Activated T-helper 2 cell treated with anti-CD3 and anti-CD28 coated beads, Interferon-gamma antibody, Interleukin-2, Interleukin-4, amounts not matched to agents 10 μg/mL and 5 μg/mL and 100 μg/mL, durations not matched to agents 14 hours and 24 hours and 36 hours (primary cell): ENCODE measurements around the gene SSNA1. TPM values are rescaled to one million over a fixed set of nuclear protein-coding genes. Genes with fewer than 3 reads are reported as not detected.

Source experiments
- DNase-seq: peaks from one replicate; pipeline ENCODE4 v3.0.0; 2021; ENCODE audit warnings: low spot score
- H3K27ac Mint-ChIP-seq: one replicate; pipeline ENCODE4 v1.8.0; 2021; ENCODE audit warnings: mixed read lengths
- H3K27me3 Mint-ChIP-seq: one replicate; pipeline ENCODE4 v1.8.0; 2021; ENCODE audit warnings: low read depth, mixed read lengths
- H3K36me3 Mint-ChIP-seq: one replicate; pipeline ENCODE4 v1.8.0; 2021; ENCODE audit warnings: low read depth, mixed read lengths
- H3K4me1 Mint-ChIP-seq: one replicate; pipeline ENCODE4 v1.8.0; 2021; ENCODE audit warnings: low read depth, mixed read lengths
- H3K4me3 Mint-ChIP-seq: one replicate; pipeline ENCODE4 v1.8.0; 2021; ENCODE audit warnings: low read depth, mild to moderate bottlenecking, moderate library complexity, mixed read lengths
- H3K9me3 Mint-ChIP-seq: one replicate; pipeline ENCODE4 v1.8.0; 2021; ENCODE audit warnings: mixed read lengths
- intact Hi-C: fragments of 100-400 bp; cut with micrococcal nuclease; formaldehyde crosslinking; loops from one replicate; pipeline ENCODE4 v1.15.1; 2023
- total RNA-seq: library from RNA; stranded (reverse); gene quantifications from 2 replicates; pipeline ENCODE4 v1.2.3, GENCODE V29; 2022

Gene SSNA1
- total RNA-seq, 1 donor from 2014 or later = 91.8 TPM

DNA sequence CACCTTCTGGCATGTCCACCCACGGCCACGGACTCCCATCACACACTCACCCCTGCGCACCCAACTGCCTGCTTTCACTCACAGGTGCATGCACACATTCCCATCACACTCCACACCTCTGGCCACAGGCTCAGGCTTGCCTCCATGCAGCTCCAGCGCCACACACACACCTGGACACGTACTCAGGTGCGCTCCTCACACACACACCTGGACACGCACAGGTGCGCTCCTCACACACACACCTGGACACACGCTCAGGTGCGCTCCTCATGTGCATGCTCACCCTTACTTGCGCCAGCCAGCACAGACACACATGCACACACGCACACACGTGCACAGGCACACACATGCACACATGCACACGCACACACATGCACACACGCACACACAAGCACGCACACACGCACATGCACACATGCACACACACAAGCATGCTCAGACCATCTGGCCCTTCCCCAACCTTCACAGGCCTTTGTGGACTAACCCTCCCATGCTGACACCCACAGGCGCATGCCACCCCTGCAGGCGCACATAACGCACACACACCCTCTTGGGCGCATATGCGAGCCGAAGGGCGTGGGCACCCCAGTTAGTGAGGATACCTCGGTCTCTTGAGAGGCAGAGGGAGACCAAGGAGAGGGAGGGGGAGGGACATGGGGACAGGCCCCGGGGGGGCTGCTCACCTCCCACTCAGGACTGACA, 41.2 kb upstream of the SSNA1 start:
- Mint-ChIP-seq H3K27me3 (peaks cover 4% of the 10 kb centered on the region), H3K36me3 (no peaks in the 10 kb centered on the region)

DNA sequence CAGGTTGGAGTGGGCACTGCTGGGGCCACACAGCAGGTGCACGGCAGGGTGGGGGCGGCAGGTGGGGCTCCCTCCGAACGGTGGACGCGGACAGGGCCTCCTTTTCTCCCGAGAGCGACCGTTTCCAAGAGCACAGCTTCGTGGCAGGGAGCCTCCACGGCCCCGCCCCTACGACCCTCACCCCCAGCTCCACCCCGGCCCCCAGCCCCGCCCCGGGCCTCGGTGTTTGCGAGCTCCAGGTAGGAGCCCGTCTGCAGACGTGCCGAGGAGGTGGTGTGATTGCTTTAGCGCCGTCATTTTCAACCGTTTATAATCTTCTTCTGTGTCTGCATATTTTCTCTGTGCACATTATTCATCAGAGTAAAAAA, 40.7 kb upstream of the SSNA1 start:
- peaks cover 4% of the 10 kb centered on the region for H3K4me1 Mint-ChIP-seq
- DNase-seq = no peak
- no peaks in the 10 kb centered on the region for H3K36me3 Mint-ChIP-seq
- intact Hi-C loops = no loop called here
- no peak overlapping the region for H3K27ac Mint-ChIP-seq
- H3K27me3 Mint-ChIP-seq = peaks cover 2% of the 10 kb centered on the region
- no peaks in the 10 kb centered on the region for H3K9me3 Mint-ChIP-seq
- H3K4me3 Mint-ChIP-seq = no peak overlapping the region

More for the DNA sequence above, 41.2 kb upstream of the SSNA1 start:
- no peak for DNase-seq
- H3K4me1 Mint-ChIP-seq = peaks cover 4% of the 10 kb centered on the region
- H3K9me3 Mint-ChIP-seq = no peaks in the 10 kb centered on the region
- intact Hi-C loops = no loop called here
- H3K4me3 Mint-ChIP-seq = no peak overlapping the region
- H3K27ac Mint-ChIP-seq = no peak overlapping the region

DNA sequence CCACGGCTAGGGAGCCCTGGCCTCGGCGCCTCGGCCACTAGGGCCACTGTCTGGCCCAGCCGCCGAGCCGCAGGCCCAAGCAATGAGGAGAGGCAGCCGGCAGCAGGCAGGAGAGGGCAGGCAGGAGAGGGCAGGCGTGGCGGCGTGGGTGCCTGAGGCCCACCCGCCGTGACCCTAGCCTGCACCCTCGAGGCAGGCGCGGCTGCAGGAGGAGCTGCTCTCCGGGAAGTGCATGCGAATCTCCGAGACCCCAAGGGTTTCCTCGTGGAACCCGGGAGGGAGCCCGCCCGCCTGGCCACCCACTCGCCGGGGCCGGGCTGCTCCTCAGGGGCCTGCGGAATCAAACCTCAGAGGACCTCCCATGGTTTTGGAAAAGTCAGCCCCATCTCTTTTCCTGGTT, 40.2 kb upstream of the SSNA1 start:
- no peak for DNase-seq
- Mint-ChIP-seq H3K9me3 (no peaks in the 10 kb centered on the region), H3K36me3 (no peaks in the 10 kb centered on the region), H3K27ac (no peak overlapping the region), H3K27me3 (peaks cover 2% of the 10 kb centered on the region), H3K4me1 (peaks cover 4% of the 10 kb centered on the region), H3K4me3 (no peak overlapping the region)
- intact Hi-C loops = no loop called here

DNA sequence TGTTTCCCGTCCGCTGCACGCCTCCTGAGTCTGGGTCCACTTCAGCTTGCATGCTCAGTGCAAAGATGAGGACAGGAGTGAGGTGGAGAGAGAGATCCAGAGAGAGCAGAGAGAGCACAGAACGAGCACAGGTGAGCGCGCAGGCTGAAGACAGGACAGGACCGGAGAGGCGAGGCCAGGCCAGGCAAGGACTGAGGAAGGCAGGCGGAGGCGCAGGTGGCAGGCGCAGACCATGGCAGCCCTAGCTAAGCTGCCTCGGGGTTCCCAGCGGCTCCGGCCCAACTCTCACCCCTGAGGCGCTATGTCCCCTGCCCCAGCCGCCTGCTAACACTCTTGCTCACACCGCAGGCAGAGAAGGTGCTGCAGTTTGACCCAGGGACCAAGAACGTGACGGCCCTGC, 39.8 kb upstream of the SSNA1 start:
- H3K4me1 Mint-ChIP-seq = peaks cover 4% of the 10 kb centered on the region
- H3K4me3 Mint-ChIP-seq = no peak overlapping the region
- no peaks in the 10 kb centered on the region for H3K9me3 Mint-ChIP-seq
- intact Hi-C loops = no loop called here
- H3K36me3 Mint-ChIP-seq = no peaks in the 10 kb centered on the region
- DNase-seq = no peak
- peaks cover 2% of the 10 kb centered on the region for H3K27me3 Mint-ChIP-seq
- H3K27ac Mint-ChIP-seq = no peak overlapping the region

DNA sequence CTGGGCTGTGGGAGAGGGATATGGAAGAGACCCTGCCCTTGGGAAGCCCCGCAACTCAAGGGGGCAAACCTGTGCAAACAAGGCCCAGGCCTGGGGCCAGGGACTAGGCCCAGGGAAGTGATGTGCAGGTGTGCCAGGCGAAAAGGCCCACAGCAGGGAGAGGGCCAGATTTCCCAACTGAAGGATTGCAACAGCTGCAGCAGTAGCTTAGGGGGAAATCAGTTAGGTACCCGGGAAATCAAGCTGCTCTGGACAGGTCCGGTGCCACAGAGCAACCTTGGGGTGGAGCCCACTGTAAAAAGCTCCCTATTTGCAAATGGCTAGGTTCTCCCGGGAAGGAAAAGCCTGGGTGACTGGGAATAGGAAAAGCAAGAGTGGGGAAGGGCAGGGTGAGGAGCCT, 39.1 kb upstream of the SSNA1 start:
- no peak for DNase-seq
- Mint-ChIP-seq H3K4me3 (no peak overlapping the region), H3K9me3 (no peaks in the 10 kb centered on the region), H3K4me1 (peaks cover 4% of the 10 kb centered on the region), H3K36me3 (no peaks in the 10 kb centered on the region), H3K27ac (no peak overlapping the region), H3K27me3 (peaks cover 2% of the 10 kb centered on the region)
- intact Hi-C loops = no loop called here

DNA sequence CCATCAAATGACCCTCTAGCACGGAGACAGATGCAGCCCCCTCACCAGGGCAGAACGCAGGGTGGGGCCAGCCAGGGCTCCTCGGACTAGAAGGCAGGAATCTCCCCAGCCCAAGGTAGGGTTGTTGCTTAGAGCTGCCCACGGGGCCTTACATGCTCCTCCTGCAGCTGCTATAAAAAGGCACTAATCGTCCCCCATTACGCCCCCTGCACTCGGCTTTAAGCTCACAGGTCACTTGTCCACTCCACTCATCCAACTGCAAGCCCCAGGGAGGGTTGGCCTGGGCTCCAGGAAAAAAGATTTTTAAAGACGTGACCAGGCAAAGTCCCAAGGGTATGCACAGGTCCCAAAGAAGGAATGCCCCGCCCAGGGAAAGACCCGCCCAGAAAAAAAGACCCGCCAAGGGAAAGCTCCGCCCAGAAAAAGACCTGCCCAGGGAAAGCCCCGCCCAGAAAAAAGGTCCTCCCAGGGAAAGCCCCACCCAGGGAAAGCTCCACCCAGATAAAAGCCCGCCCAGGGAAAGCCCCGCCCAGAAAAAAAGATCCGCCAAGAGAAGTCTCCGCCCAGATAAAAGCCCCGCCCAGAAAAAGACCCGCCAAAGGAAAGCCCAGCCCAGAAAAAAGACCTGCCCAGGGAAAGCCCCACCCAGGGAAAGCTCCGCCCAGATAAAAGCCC, 38.4 kb upstream of the SSNA1 start:
- Mint-ChIP-seq H3K27ac (no peak overlapping the region), H3K27me3 (peaks cover 4% of the 10 kb centered on the region), H3K4me3 (no peak overlapping the region), H3K36me3 (no peaks in the 10 kb centered on the region), H3K4me1 (peaks cover 4% of the 10 kb centered on the region), H3K9me3 (no peaks in the 10 kb centered on the region)
- DNase-seq = no peak
- intact Hi-C loops = no loop called here

DNA sequence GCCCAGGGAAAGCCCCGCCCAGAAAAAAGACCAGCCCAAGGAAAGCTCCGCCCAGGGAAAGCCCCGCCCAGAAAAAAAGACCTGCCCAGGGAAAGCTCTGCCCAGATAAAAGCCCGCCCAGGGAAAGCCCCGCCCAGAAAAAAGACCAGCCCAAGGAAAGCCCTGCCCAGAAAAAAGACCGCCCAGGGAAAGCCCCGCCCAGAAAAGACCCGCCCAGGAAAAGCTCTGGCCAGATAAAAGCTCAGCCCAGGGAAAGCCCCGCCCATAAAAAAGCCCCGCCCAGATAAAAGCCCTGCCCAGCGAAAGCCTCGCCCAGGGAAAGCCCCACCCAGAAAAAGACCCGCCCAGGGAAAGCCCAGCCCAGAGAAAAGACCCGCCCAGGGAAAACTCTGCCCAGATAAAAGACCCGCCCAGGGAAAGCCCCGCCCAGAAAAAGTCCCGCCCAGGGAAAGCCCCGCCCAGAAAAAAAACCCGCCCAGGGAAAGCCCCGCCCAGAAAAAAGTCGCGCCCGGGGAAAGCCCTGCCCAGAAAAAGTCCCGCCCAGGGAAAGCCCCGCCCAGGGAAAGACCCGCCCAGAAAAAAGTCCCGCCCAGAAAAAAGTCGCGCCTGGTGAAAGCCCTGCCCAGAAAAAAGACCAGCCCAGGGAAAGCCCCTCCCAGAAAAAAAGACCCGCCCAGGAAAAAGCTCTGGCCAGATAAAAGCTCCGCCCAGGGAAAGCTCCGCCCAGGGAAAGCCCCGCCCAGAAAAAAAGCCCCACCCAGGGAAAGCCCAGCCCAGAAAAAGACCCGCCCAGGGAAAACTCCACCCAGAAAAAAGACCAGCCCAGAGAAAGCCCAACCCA, 37.6 kb upstream of the SSNA1 start:
- no peaks in the 10 kb centered on the region for H3K9me3 Mint-ChIP-seq
- peaks cover 4% of the 10 kb centered on the region for H3K4me1 Mint-ChIP-seq
- no peak overlapping the region for H3K4me3 Mint-ChIP-seq
- peak; percentile 52 for DNase-seq
- intact Hi-C loops = no loop called here
- peaks cover 8% of the 10 kb centered on the region for H3K27me3 Mint-ChIP-seq
- H3K36me3 Mint-ChIP-seq = no peaks in the 10 kb centered on the region
- peak overlapping the region; percentile 30 for H3K27ac Mint-ChIP-seq

DNA sequence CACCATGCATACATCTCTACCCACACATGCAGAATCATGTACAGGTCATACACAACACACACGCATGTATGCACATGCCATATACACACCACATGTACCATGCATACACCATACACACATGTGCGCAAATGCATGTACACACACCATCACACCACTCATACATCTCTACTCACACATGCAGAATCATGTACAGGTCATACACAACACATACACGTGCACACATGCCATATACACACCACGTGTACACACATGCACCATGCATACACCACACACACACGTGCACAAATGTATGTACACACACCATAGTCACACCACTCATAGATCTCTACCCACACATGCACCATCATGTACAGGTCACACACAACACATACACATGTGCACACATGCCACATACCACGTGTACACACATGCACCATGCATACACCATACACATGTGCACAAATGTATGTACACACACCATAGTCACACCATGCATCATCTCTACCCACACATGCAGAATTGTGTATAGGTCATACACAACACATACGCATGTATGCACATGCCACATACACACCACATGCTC, 35.6 kb upstream of the SSNA1 start:
- Mint-ChIP-seq H3K4me3 (no peak overlapping the region), H3K9me3 (no peaks in the 10 kb centered on the region), H3K27ac (no peak overlapping the region), H3K4me1 (peaks cover 4% of the 10 kb centered on the region), H3K36me3 (no peaks in the 10 kb centered on the region), H3K27me3 (peaks cover 16% of the 10 kb centered on the region)
- intact Hi-C loops = no loop called here
- no peak for DNase-seq

DNA sequence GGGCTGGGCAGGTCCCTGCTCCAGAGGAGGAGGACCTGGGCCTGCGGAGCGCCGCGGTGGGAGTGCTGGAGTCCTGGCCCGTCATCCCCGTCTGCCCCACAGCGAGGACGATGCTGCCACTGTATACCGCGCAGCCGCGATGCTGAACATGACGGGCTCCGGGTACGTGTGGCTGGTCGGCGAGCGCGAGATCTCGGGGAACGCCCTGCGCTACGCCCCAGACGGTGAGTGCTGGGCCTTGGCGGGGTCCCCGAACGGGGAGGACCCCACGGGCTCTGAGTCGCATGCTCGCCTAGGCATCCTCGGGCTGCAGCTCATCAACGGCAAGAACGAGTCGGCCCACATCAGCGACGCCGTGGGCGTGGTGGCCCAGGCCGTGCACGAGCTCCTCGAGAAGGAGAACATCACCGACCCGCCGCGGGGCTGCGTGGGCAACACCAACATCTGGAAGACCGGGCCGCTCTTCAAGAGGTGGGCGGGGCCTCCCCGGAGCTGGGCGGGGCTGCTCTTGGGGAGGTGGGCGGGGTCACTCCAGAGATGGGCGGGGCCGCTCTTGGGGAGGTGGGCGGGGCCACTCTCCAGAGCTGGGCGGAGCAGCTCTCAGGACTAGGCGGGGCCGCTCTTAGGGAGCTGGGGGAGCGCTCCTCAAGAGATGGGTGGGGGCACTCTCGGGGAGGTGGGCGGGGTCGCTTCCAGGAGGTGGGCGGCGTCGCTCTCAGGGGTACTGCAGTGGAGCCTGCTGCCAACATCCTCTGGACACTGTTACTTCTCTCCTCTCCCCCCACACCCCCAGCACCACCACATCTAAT, 31.7 kb upstream of the SSNA1 start:
- Mint-ChIP-seq H3K4me3 (peak overlapping the region; percentile 54), H3K36me3 (no peaks in the 10 kb centered on the region), H3K27ac (no peak overlapping the region), H3K9me3 (no peaks in the 10 kb centered on the region), H3K4me1 (no peaks in the 10 kb centered on the region), H3K27me3 (peaks cover 34% of the 10 kb centered on the region)
- peak; percentile 43 for DNase-seq
- intact Hi-C loops = loop anchor here (5.0 kb wide), 1 partner anchor 109 kb away; the partner anchor contains the start of gene NPDC1

DNA sequence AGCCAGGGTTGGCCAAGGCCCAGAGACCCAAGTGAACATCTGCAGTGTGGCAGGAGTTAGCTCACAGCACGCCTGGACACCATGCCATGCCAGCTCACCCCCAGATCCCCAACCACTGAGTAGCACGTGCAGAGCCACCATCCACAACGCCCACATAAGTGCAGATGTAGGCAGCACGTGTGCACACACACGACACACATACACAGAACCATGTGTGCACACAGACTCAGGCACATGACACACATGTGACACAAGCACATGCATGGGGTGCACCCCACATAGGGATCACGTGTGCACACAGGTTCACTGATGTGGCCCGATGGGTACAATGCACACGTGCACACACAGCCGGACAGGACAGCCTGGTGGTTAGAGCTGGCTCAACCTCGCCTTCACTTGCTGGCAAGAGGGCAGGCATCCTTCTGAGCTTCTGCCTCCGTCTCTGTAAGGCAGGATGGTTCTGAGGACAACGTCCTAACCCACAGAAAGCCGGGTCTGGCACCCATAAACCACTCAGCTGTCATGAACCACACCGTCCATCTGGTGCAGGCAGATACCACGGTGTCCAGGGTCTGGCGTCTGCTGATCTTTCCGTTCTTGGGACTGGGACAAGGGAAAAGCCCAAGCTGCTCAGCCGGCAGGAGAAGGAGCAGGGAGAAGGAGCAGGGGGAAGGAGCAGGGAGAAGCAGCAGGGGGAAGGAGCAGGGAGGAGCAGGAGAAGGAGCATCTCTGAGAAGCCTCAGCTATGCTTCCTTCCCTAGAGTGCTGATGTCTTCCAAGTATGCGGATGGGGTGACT, 30.7 kb upstream of the SSNA1 start:
- Mint-ChIP-seq H3K9me3 (no peaks in the 10 kb centered on the region), H3K27me3 (peaks cover 36% of the 10 kb centered on the region), H3K4me3 (no peak overlapping the region), H3K27ac (no peak overlapping the region), H3K4me1 (no peaks in the 10 kb centered on the region), H3K36me3 (no peaks in the 10 kb centered on the region)
- DNase-seq = no peak
- intact Hi-C loops = loop anchor here (5.0 kb wide), 1 partner anchor 111 kb away; the partner anchor contains the start of gene NPDC1

DNA sequence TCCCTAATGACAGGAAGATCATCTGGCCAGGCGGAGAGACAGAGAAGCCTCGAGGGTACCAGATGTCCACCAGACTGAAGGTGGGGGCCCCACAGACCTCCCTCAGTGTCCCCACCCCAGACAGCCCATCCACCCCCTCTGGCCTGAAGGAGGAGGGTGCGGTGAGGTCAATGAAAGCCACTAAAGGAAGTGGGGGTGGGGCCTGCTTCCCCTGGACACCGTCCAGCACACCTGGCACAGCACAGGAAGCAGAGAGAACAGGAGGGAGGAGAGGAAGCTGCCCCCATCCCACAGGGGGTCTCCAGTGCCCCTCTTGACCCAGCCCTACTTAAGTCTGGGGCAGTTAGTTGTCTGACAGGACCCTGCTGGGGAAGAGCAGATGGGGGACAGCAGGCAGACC, 29.9 kb upstream of the SSNA1 start:
- DNase-seq = no peak
- Mint-ChIP-seq H3K9me3 (no peaks in the 10 kb centered on the region), H3K27ac (no peak overlapping the region), H3K36me3 (no peaks in the 10 kb centered on the region), H3K4me3 (no peak overlapping the region), H3K4me1 (no peaks in the 10 kb centered on the region), H3K27me3 (peaks cover 39% of the 10 kb centered on the region)
- intact Hi-C loops = loop anchor here (5.0 kb wide), 1 partner anchor 111 kb away; the partner anchor contains the start of gene NPDC1
